ENCODE data around the gene TAB3.

The TAB3 gene

DNA sequence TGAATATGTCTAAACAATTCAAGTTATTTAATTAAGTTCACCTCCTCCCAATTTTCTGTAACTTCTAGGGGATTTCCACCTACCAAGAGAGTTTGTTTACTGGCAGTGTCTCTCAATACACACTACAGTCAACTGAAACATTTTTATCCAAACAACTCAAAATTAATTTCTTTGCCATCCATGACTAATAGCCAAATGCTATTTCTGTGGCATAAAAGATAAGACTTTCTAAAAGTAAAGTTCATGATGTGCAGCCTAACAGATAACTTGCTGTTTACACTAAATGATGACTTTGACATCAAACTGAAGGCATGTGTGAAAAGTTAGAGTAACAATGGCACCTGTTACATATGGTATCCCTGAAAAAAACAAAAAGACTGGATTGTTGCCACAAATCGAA lies 7.3 kb downstream of the TAB3 start:
- Histone ChIP-seq H3K9me2 (replicated peaks; ENCODE audit: insufficient read depth, low read length) (no peaks in the 10 kb centered on the region), H3K9ac (ENCODE audit: low read length) (no peak overlapping the region), H3K79me2 (ENCODE audit: low read length) (peaks cover 40% of the 10 kb centered on the region)

DNA sequence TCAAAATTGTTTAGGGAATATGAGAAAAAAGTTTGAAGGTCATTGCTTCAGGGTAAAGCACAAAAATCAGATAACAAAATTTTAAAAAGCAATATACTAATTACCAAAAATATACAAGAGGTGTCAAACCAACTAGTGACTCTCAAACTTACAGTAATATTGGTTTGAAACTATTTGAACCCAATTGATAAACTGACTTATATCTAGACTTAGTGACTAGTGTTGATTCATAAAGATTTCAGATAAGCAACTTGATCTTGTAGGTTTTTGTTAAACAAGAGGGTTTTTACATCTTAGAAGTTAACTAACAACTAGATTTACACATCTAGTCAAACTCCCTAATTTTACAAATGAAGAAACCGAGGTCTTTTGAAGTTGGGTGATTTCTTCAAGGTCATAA lies 7.7 kb downstream of the TAB3 start:
- H3K36me3 ChIP-seq (replicated peaks; ENCODE audit: insufficient read depth, low read length): no peaks in the 10 kb centered on the region
- H3K9ac ChIP-seq (ENCODE audit: low read length): no peak overlapping the region
- H3K4me3 ChIP-seq (ENCODE audit: low read length): no peak overlapping the region
- H3K9me2 ChIP-seq (replicated peaks; ENCODE audit: insufficient read depth, low read length): no peaks in the 10 kb centered on the region
- H3K27me3 ChIP-seq (replicated peaks; ENCODE audit: insufficient read depth, low read length): no peaks in the 10 kb centered on the region
- no peaks in the 10 kb centered on the region for H3K9me3 ChIP-seq (replicated peaks; ENCODE audit: insufficient read depth, low read length)
- TF ChIP-seq, protein P1, sequence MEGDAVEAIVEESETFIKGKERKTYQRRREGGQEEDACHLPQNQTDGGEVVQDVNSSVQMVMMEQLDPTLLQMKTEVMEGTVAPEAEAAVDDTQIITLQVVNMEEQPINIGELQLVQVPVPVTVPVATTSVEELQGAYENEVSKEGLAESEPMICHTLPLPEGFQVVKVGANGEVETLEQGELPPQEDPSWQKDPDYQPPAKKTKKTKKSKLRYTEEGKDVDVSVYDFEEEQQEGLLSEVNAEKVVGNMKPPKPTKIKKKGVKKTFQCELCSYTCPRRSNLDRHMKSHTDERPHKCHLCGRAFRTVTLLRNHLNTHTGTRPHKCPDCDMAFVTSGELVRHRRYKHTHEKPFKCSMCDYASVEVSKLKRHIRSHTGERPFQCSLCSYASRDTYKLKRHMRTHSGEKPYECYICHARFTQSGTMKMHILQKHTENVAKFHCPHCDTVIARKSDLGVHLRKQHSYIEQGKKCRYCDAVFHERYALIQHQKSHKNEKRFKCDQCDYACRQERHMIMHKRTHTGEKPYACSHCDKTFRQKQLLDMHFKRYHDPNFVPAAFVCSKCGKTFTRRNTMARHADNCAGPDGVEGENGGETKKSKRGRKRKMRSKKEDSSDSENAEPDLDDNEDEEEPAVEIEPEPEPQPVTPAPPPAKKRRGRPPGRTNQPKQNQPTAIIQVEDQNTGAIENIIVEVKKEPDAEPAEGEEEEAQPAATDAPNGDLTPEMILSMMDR (IDR thresholded peaks at IDR 0.05; ENCODE audit: low read length): no peak
- TF ChIP-seq EZH2 (optimal IDR thresholded peaks at IDR 0.05; ENCODE audit: low read depth, low read length) (no peak), EZH2phosphoT487 (IDR thresholded peaks at IDR 0.05; ENCODE audit: low read length) (no peak)
- DNase-seq: no peak
- H2AFZ ChIP-seq (ENCODE audit: low read length): no peak overlapping the region
- no peak overlapping the region for H3K27ac ChIP-seq (ENCODE audit: low read length)
- H3K79me2 ChIP-seq (ENCODE audit: low read length): peaks cover 40% of the 10 kb centered on the region
- H3K4me2 ChIP-seq (ENCODE audit: low read depth, low read length): no peak overlapping the region
- no peaks in the 10 kb centered on the region for H4K20me1 ChIP-seq (ENCODE audit: insufficient read depth, low read length)
- no peaks in the 10 kb centered on the region for H3K4me1 ChIP-seq (ENCODE audit: low read length)
- no peaks in the 10 kb centered on the region for H3F3A ChIP-seq (ENCODE audit: insufficient read depth, low read length)

More for the DNA sequence above, 7.3 kb downstream of the TAB3 start:
- no peaks in the 10 kb centered on the region for H4K20me1 ChIP-seq (ENCODE audit: insufficient read depth, low read length)
- H3K27ac ChIP-seq (ENCODE audit: low read length): no peak overlapping the region
- H3K36me3 ChIP-seq (replicated peaks; ENCODE audit: insufficient read depth, low read length): no peaks in the 10 kb centered on the region
- no peak overlapping the region for H3K4me3 ChIP-seq (ENCODE audit: low read length)
- H3K4me1 ChIP-seq (ENCODE audit: low read length): no peaks in the 10 kb centered on the region
- no peaks in the 10 kb centered on the region for H3F3A ChIP-seq (ENCODE audit: insufficient read depth, low read length)
- no peak overlapping the region for H3K4me2 ChIP-seq (ENCODE audit: low read depth, low read length)
- H3K9me3 ChIP-seq (replicated peaks; ENCODE audit: insufficient read depth, low read length): no peaks in the 10 kb centered on the region
- no peaks in the 10 kb centered on the region for H3K27me3 ChIP-seq (replicated peaks; ENCODE audit: insufficient read depth, low read length)
- DNase-seq: no peak
- TF ChIP-seq, protein P1 (IDR thresholded peaks at IDR 0.05; ENCODE audit: low read length): no peak
- no peak for TF ChIP-seq EZH2 (optimal IDR thresholded peaks at IDR 0.05; ENCODE audit: low read depth, low read length)
- TF ChIP-seq EZH2phosphoT487 (IDR thresholded peaks at IDR 0.05; ENCODE audit: low read length): no peak
- H2AFZ ChIP-seq (ENCODE audit: low read length): no peak overlapping the region

DNA sequence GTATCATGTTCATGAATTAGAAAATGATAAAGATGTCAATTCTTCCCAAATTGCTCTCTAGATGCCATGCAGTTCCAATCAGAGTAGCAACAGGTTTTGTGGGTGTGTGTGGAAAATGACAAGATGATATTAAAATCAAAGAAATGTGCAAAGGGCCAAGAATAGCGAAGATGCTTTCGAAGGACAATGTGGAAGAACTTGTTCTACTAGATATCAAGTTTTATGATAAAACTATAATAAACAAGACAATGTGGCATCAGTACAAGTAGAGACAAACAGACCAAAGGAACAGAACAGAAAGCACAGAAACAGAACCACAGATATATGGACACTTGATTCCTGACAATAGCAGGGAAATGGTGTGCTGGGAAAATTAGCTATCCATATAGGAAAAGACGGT lies 9.0 kb downstream of the TAB3 start:
- Histone ChIP-seq H3K27ac (ENCODE audit: low read length) (no peak overlapping the region), H2AFZ (ENCODE audit: low read length) (no peak overlapping the region), H3K4me3 (ENCODE audit: low read length) (no peak overlapping the region), H3K9ac (ENCODE audit: low read length) (no peak overlapping the region), H3K36me3 (replicated peaks; ENCODE audit: insufficient read depth, low read length) (no peaks in the 10 kb centered on the region), H4K20me1 (ENCODE audit: insufficient read depth, low read length) (no peaks in the 10 kb centered on the region), H3K79me2 (ENCODE audit: low read length) (peaks cover 40% of the 10 kb centered on the region), H3K9me2 (replicated peaks; ENCODE audit: insufficient read depth, low read length) (no peaks in the 10 kb centered on the region), H3K9me3 (replicated peaks; ENCODE audit: insufficient read depth, low read length) (no peaks in the 10 kb centered on the region), H3K4me2 (ENCODE audit: low read depth, low read length) (no peak overlapping the region), H3K27me3 (replicated peaks; ENCODE audit: insufficient read depth, low read length) (no peaks in the 10 kb centered on the region), H3K4me1 (ENCODE audit: low read length) (no peaks in the 10 kb centered on the region), H3F3A (ENCODE audit: insufficient read depth, low read length) (no peaks in the 10 kb centered on the region)
- no peak for DNase-seq
- TF ChIP-seq, protein P1 (IDR thresholded peaks at IDR 0.05; ENCODE audit: low read length): no peak
